GM12875 (cell line): ENCODE data around the gene DHCR24.

Experiments
- H3K4me3 ChIP-seq: one replicate; pipeline ENCODE4 v1.5.1; 2011; ENCODE audit warnings: low read depth, low read length, control low read depth
- CTCF ChIP-seq: IDR thresholded peaks from 2 replicates; pipeline ENCODE4 v1.5.1; 2011; ENCODE audit warnings: low read depth, mild to moderate bottlenecking, control low read depth, inconsistent platforms, low read length, moderate library complexity, borderline replicate concordance; ENCODE audit not compliant: insufficient read depth

Gene DHCR24

DNA sequence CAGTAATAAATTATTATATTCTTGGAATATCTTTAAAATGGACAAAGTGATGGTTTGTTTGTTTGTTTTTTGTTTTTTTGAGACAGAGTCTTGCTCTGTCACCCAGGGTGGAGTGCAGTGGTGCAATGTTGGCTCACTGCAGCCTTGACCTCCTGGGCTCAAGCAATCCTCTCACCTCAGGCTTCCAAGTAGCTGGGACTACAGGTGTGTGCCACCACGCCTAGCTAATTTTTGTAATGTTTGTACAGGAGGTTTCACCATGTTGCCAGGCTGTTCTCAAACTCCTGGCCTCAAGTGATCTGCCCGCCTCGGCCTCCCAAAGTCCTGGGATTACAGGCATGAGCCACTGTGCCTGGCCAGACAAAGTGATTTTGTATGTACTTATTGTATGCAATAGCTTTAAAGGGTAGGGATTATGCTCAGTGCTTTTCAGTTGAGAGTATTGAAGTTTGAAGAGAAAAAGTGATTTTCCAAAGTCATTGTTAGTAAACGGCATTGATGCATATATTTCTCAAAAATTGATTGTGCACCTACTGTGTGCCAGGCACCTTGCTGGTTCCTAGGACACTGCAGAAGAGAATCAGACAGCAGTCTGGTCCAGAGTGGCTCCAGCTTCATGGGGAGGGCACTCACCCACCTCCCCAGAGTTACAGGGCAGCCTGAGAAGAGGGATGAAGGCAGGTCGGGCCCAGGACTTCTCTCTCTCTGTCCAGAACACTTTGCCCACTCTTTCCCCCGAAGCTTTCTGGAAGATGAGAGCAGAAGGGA lies 51.7 kb downstream of the DHCR24 start:
- TF ChIP-seq CTCF = no peak

DNA sequence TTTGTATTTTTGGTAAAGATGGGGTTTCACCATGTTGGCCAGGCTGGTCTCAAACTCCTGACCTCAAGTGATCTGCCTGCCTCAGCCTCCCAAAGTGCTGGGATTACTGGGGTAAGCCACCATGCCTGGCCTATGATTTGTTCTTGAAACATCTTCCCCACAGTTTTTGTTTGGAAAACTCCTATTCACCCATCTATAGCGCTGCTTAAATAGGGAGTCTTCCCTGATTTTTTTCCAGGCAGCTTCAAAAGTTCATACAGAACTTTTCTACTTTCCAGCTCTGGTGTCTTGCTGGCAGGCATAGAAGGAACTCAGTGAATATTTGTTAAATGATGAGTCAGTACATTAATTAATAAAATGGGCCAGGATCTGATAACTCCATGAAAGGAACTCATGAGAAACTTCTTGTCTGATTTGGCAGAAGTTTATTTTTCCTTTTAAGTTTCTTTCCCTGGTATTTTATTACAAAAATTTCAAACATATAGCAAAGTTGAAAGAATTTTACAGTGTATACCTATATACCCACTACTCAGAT lies 52.9 kb downstream of the DHCR24 start:
- TF ChIP-seq CTCF = no peak
- H3K4me3 ChIP-seq = no peak overlapping the region

More for the DNA sequence above, 51.7 kb downstream of the DHCR24 start:
- no peak overlapping the region for H3K4me3 ChIP-seq

GRCh38 chr1:54833121-54833520 lies 53.9 kb downstream of the DHCR24 start:
- no peak for TF ChIP-seq CTCF
- H3K4me3 ChIP-seq = no peak overlapping the region

- no peak for TF ChIP-seq CTCF
- no peak overlapping the region for H3K4me3 ChIP-seq
Measured at GRCh38 chr1:54826226-54826816, 60.7 kb downstream of the DHCR24 start.

DNA sequence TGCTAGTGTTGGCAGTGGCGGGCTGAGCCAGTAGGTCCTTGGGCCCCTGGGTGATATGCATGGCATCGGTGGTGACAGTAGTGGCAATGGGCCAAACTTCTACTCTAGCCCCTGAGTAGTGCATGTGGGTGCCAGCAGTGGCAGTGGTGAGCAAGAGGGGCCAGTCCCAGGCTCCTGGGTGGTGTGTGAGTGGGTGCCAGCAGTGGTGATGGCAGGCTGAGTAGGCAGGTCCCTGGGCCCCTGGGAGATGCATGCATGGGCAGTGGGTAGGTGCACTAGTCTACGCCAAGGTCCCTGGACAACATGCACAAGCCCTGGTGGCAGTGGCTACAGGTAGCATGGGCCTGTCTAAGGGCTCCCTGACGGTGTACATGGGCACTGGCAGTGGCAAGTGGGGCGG lies 61.3 kb downstream of the DHCR24 start:
- H3K4me3 ChIP-seq = no peak overlapping the region
- TF ChIP-seq CTCF = no peak

GRCh38 chr1:54823670-54824069 lies 63.3 kb downstream of the DHCR24 start:
- TF ChIP-seq CTCF = no peak
- no peak overlapping the region for H3K4me3 ChIP-seq

- TF ChIP-seq CTCF = no peak
- no peak overlapping the region for H3K4me3 ChIP-seq
Measured at GRCh38 chr1:54819733-54820132, 67.3 kb downstream of the DHCR24 start.
